C4-2B (cell line): ENCODE results near the gene SLC30A2.

Experiments used
- H3K27ac ChIP-seq: fragments of 450-650 bp; 2 replicates; pipeline ENCODE4 v1.5.1; 2017
- CTCF ChIP-seq: fragments of 450-650 bp; conservative IDR thresholded peaks from 2 replicates; pipeline ENCODE4 v1.5.1; 2017; ENCODE audit warnings: mild to moderate bottlenecking
- ZFX ChIP-seq: fragments of 450-650 bp; IDR thresholded peaks from 2 replicates; pipeline ENCODE4 v1.6.1; 2017

SLC30A2 gene

GRCh38 chr1:25993197-25993951 lies 52.5 kb downstream of the SLC30A2 start:
- no peak overlapping the region for H3K27ac ChIP-seq

DNA sequence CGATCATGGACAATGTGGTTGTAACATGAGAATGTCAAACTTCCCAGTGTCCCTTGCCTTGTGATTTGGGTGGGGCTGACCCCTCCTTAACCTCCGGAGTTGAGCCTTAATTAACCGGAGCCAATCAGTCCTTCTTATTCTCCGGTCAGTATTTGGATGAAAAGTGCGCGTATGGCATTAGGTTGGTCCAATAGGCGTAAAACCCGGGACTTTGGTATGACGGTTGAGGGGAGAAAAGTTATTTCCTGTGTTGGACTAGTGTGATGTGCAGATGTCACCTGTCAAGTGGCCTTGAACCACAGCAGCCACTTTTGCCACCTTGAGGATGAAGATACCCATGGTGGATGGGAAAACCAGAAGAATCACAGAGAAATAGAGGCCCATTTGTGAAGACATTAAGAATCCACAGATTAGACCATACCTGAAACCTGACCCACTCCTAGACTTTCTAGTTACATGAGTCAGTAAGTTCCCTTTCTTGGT lies 53.2 kb downstream of the SLC30A2 start:
- no peak overlapping the region for H3K27ac ChIP-seq
- TF ChIP-seq CTCF = no peak
- no peak for TF ChIP-seq ZFX

More at GRCh38 chr1:25993197-25993951, 52.5 kb downstream of the SLC30A2 start:
- no peak for TF ChIP-seq CTCF

DNA sequence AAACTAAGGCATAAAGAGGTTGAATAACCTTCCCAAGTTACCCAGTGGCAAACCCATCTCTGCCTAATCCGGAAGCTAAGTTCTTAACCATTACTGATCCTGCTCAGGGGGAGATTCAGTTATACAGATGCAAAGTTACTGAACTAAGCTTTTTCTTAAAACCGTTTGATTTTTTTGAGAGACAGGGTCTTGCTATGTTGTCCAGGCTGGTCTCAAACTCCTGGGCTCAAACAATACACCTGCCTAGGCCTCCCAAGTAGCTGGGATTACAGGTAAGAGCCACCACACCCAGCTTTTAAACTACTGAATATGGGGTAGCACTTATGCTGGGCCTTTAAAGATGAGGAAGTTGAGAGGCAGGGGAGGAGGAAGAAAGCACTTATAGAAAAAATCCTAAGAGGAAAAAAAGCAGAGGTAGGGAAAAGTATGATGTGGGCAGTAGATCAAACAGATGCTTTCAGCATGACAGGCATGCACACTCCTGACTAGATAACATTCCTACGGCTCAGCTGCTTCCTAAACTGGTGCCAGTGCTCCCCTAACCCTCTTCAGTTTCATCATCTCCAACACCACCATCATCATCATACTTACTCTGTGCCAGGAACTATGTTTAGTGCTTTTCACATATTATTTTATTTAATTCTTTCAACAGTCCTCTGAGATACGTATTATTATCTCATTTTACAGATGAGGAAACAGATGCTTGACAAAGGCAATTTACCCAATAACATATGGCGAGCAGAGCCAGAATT lies 53.8 kb downstream of the SLC30A2 start:
- H3K27ac ChIP-seq = no peak overlapping the region
- TF ChIP-seq CTCF = no peak
- no peak for TF ChIP-seq ZFX

DNA sequence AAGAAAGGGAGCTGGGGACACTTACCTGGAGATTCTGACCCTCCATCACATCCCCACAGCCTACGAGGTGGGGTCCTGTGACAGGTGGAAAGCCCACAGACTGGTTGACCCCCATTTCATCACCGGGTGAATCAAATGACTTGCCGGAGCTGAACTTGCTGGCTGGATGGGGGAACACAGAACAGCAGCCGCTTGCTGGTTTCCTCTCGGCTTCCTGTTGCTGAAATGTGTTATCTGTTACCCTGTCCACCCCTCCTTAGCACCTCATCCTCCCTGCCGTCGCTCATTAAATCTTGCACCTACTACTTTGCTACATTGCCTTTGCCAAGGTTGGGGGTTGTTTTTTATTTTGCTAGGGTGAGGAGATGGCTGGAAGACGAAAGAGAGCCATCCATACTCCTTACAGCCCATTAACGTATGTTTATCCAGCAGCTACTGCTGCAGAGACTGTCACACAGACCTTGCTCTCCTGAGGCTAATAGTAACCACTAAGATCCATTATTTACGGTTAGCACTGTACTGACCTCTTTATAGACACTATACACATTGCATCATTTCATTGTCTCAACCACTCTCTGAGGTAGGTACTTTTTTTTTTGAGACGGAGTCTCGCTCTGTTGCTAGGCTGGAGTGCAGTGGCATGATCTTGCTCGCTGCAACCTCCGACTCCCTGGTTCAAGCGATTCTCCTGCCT lies 55.1 kb downstream of the SLC30A2 start:
- TF ChIP-seq ZFX (no peak), CTCF (no peak)
- no peak overlapping the region for H3K27ac ChIP-seq

GRCh38 chr1:25990251-25990650 lies 55.7 kb downstream of the SLC30A2 start:
- TF ChIP-seq CTCF (no peak), ZFX (no peak)
- no peak overlapping the region for H3K27ac ChIP-seq

DNA sequence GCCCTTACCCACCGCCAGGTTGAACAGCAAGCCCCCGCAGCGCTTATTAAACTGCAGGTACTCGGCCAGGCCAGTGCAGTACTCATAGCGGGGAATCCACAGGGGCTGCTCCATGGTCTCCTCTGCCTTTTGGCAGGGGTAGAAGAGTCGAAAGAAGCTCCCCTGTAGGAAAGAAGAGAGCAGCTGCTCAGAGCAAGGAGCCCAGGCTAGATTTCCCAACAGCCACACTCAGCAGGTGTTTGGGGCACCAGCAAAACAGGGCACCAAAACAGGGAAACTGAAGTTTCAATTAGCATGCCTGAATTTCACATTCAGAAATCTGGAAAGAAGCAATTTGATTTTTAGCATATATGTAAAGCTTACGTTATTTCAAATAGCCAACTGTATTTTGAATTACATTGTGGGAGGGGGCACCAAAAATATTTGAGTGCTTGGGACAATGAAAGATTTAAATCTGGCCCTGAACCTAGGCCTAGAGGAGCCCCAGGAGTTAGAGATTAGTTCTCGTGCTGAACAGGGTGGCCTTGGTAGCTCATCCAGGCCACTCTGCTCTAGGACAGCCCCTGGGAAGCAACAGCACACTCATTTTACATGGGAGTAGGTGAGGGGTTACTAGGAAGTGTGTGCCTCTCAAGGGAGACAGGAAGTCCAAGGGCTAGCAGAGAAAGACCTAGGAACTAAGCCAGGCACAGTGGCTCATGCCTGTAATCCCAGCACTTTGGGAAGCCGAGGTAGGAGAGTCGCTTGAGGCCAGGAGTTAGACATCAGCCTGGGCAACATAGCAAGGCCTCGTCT lies 56.3 kb downstream of the SLC30A2 start:
- no peak for TF ChIP-seq CTCF
- no peak for TF ChIP-seq ZFX
- no peak overlapping the region for H3K27ac ChIP-seq
